Measurements from ENCODE around the gene GRAMD1A. TPM values are rescaled to one million over a fixed set of nuclear protein-coding genes. Genes with fewer than 3 reads are reported as not detected.
"Not testable (repeated sequence)": the region's sequence is repeated elsewhere in the genome, so short reads cannot be mapped to it uniquely, and the experiment has no call there.

Gene GRAMD1A
- total RNA-seq: 29.6 TPM

DNA sequence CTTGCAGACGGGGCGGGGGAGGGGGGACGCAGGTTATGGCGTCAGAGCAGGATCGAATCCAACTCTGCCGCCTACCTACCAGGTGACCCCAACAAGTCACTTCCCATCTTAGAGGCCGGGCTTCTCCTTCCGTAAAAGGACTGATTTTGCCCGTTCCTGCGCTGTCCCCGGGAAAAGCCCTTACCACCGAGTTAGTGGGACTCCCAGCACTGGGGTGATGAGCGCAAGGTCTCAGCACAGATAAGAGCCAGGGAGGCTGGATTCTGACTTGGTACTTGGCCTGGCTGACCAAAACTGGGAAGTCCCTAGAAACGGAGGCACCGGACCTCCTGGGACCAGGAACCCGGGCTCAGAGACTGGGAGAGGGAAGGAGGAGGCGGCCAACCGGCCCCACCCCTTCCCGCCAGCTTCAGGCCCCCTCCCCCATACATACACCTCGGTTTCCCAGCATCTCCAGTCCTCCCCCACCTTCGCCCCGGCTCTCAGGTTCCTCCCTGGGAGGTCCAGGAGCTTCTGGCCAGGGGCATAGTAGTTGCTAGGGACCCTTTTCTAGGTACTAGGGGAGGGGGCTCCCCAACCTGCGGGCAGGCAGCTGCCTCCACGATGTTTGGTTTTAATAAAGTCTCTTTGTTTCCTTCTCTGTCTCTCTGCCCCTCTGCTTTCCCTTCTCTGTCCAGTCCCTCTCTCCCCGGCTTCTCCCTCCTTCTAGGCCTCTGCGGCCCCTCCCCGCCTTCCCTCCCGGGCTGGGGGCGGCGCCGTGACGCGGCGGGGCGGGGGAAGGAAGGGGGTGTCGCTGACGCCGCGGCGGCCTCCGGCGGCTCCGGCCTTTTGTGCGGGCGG, at the start of gene GRAMD1A:
Gene GRAMD1A (plus strand): TSS at position 826 of the 840 bp plus-strand sequence. CDS start 156 bp downstream, outside the sequence.
- peak; percentile 75 for DNase-seq

DNA sequence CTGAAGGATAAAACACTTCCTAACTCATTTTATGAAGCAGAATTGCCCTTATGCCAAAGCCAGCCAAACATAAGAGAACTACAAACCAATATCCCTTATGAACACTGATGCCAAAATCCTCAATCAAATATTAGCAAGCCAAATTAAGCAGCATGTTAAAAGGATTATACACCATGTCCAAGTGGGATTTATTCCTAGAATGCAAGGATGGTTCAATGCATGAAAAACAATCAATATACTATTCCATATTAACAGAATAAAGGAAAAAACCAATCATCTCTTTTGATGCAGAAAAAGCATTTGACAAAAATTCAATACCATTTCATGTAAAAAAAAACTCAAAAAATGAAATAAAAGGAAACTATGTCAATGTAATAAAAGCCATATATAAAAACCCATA, 47.0 kb upstream of the GRAMD1A start:
- no peak for DNase-seq

DNA sequence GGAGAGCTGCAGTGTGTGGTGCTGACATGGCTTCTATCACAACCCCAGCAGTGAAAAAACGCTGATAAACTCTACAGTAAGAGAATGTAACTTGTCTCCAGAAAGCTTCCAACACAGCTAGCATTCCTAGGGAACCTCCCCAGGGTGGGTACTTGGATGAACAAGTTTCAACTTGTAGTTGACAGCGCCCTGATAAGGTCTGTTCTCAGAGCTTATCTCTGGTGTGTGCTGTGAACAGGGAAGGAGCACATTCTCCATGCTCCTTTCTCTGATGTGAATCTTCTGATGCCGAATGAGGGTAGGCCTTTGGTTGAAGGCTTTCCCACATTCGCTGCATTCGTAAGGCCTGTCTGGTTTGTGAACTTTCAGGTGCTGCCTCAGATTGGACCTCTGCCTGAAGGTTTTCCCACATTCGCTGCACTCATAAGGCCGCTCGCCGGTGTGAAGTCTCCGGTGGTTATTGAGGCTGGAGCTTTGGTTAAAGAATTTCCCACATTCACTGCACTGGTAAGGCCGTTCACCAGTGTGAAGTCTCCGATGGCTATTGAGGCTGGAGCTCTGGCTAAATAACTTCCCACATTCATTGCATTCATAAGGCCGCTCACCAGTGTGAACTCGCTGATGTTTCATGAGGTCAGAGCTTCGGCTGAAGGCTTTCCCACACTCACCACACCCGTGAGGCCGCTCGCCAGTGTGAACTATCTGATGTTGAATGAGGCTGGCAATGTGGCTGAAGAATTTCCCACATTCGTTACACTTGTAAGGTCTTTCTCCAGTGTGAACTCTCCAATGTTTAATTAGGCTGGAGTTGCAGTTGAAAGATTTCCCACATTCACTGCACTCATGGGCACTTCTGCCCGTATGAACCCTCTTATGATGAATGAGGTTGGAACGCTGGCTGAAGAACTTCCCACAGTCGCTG, 42.0 kb upstream of the GRAMD1A start:
- DNase-seq: no peak

DNA sequence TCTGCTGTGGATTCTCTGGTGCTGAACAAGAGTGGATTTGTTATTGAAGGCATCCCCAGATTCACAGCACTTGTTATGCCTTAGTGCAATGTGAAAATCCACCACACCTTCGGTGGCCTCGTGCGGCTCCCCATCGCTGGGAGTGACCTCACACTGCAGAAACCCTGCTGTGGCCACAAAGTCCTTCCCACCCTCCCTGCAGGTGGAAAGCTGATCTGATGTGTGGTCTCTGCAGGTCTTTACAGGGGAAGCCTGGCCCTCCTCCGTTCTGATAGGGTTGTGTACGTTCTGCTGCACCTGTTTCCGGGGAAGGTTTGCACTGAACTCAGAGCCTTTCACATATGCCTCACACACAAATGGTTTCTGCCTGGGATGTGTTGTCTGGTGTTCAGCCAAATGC, 41.1 kb upstream of the GRAMD1A start:
- DNase-seq: no peak

DNA sequence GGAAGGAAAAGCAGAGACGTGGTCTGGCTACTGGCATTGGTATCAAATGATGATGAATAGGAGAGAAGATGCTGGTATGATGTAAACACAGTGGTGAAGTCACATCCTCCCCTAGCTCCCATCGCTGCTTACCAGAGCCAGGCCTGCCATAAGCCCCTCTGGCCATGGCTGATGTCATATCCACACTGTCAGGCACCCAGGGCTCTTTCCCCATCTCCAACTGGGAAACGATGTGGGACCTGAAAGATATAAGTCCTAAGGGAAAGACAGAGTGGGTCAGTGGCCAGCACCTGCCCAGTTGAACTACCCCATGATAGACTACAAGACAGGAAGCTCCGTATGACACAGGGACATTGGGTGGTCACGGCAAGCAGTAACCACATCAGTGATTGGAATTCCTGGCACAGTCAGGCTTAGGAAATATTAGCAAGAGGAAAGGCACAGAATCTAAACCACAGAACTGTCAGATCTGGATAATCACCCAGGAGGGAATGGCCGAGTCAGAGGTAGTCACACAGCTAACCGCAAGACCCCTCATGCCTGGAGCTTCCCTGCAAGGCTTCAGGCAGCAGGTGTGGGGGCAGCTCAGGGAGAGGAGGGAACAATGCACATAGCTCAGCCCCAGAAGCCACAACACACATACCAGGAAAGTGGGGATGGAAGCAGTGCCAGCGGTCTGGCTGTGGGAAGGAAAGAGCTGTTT, 39.9 kb upstream of the GRAMD1A start:
- DNase-seq: no peak

DNA sequence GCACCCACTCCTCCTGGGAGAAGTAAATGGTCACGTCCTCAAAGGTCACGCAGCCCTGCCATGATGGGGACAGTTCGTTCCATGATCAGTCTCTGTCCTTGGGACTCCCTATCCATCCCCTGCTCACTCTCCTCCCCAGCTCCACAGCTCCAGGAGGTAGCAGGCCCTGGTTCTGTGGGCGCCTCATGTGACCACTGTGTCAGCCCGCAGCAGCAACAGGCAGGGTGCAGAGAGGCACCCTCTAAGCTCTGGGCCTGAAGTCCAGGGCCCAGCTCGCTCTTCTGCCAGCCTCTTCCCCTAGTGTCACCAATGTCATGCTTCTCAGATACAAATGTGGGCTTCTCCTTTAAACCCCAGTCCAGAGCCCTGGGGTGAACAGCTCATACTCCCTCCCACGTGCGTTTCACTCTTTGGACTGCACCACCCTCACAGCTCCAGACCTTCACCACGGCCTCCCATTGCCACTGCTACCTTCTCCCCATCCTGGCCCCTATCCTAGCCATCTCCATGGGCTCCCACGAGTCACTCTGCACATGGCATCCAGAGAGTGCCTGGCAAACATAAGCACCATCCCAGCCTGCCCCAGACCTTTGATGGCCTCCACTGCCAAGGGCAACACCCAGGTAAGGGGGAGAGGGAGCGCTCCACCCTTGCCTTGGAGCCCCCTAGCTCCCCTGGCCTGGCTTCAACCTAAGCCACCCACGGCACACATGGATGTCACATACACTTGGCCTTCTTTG, 39.0 kb upstream of the GRAMD1A start:
- no peak for DNase-seq

DNA sequence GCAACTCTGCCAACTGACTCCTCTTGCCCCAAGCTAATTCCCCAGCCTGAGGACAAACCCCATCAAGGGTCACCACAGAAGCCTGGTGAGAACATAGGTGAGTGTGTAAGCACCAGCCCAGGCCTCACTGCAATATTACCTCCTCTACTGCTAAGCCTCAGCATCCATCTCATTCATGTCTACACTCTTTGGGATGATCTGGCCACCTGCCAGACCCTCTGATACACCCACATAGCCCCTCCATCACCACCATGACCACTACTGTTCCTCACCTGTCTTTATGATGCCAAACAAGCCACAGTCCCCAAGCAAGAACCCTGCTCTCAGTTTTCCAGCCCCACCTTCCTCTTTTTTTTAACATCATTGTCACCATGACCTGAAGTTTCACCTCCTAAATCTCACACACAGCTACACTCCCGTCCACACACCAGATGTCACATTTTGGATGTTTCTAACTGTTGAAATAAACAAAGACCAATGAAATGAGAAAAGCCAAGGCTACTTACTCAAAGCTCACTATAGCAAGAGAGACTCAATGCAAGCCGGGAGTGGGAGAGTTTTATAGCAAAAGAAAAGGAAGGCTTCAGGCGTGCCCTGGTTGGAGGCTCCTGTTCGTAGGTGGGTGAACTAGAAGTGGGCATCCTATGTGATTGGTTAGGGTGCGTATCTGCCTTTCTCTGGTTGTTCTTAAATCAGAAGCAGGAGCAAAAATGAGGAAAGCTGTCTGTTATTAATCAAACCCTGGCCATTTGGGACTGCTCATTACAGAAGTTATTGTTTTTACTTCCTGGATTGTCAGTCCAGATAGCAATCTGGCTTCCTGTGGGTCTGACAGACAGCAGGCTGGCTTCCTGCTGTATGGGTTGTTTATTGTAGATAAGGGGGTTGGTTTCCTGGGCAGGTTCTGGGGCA, 38.1 kb upstream of the GRAMD1A start:
- DNase-seq: no peak

DNA sequence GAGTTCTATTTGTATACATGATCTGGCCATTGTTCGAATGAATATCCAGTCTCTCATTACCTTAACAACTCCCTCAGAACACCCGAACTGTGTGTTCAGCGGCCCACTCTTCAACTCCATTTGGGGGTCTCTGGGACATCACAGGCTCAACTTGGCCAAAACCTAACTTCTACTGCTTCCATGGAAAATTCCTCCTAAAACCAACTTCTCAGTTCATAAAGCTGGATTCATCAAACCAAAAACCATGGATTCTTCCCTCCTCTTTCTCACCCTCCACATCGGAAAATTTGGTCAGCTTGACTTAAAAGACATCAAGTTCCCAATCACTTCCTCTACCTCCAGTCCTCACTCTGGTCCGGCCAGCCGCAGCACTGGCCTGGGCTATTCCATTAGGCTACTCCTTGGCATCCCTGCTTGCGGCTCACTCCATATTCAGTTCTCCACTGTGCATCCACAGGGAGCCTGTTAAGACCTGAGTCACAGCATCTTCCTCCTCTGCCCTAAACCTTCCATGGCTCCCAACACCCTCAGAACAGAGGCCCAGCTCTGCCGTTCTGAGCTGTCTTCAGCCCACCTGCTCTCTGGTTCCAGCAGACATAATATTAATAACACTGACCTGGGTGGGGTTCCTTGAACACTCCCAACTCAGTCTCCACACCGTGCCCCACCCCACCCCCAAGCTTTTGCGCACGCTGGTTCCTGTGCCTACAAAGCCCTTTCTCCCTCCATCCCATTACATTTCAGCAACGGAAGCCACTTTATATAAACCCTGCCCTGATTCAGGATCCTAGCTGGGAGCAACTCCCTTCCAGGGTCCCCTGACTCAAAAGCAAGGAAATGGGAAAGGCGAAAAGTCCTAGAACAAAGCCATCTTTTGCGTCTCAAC, 37.2 kb upstream of the GRAMD1A start:
- DNase-seq: no peak

DNA sequence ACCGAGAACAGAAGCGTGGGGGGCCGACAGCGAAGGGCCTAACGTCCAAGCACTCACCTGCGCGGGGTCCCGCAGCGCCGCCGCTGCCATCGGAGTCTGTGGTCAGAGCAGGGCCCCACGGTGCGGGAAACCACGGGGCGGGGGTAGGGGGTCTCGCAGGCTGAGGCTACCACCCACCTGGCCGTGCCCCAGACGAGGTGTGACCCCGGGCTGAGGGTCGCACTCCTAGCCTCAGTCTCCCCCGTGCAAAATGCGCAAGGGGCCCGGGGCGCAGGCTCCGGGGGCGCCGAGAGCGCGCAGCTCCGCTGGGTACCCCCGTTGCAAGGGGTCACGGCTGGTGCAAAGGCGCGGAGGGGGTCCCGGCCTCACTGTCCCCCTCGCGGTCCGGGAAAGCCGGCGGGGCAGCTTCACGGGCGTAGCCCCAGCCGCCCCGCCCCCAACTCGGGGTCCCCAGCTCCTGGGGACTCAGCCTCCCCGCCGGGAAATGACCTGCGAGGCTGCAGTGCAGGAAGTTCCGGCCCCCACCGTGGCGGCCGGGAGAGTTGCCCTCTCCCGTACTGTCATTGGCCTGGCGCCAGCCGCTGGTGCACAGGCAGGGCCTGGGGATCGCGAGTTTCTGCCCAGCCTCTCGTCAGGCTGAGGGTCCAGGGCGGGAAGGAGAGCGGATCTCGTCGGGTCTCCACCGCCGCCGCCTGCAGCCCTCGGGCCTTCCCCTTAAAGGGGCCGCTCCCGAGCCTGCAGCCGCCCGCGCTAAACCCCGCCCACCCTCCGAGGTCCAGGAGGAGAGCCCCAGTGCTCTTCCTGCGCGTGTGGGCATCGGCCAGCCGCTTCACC, 36.3 kb upstream of the GRAMD1A start, which contains the start of gene ZNF792:
Gene ZNF792 (minus strand): TSS at position 657 of the 834 bp plus-strand sequence. CDS start 567 bp downstream, at position 90.
- DNase-seq: peak; percentile 35

DNA sequence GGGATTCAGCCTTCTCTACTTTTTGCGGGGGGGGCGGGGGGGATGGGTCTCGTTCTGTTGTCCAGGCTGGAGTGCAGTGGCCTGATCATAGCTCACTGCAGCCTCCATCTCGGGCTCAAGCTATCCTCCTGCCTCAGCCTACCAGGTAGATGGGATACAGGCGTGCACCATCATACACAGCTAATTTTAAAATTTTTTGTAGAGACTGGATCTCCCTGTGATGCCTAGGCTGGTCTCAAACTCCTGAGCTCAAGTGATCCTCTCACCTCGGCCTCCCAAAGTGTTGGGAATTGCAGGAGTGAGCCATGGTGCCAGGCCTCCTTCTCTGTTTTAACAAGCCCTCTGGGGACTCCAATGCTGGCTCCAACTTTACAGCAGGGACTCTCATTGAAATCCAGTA, 35.5 kb upstream of the GRAMD1A start:
- DNase-seq: no peak

DNA sequence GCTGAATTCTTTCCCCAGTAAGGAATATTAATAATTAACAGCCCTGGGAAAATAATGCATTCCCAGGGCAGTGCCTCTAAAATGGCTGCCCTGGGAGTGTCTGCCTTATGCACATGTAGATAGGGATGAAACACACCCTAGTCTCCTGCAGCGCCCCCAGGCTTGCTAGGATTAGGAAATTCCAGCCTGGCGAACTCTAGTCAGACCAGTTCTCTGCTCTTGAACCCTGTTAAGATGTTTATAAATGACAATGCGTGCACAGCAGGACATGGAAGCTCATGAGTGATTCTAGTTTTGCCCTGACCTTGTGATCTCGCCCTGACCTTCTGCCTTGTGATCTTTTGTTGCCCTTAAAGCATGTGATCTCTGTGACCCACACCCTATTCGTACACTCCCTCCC, 34.6 kb upstream of the GRAMD1A start:
- DNase-seq: not testable (repeated sequence)

DNA sequence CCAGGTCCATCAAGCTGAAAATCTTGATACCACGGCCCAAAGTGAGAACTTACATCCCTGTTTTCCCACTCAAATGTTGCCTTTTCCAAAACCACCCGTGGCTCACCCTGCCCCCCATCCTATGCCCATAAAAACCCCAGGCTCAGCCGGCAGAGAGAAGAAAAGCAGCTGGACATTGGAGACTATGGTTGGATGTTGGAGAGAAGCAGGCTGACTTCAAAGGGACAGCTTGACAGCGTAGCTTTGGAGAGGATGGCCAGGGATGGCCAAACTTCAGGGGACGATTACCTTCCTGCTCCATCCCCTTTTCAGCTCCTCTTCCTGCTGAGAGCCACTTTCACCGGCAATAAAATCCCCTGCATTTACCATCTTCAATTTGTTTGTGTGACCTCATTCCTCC, 32.6 kb upstream of the GRAMD1A start:
- no peak for DNase-seq

DNA sequence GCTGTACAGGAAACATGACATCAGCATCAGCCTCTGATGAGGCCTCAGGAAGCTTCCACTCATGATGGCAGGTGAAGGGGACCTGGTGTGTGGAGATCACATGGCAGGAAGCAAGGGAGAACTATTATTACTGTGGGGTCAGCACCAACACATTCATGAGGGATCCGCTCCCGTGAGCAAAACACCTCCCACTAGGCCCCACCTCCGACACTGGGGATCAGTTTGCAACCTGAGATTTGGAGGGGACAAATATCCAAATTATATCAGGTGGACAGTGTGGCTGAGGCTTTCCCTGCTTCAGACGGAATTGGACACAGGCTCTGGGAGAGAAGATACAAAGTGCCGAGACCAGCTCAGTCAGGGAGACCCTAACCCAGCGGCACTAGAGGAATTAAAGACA, 30.4 kb upstream of the GRAMD1A start:
- no peak for DNase-seq

DNA sequence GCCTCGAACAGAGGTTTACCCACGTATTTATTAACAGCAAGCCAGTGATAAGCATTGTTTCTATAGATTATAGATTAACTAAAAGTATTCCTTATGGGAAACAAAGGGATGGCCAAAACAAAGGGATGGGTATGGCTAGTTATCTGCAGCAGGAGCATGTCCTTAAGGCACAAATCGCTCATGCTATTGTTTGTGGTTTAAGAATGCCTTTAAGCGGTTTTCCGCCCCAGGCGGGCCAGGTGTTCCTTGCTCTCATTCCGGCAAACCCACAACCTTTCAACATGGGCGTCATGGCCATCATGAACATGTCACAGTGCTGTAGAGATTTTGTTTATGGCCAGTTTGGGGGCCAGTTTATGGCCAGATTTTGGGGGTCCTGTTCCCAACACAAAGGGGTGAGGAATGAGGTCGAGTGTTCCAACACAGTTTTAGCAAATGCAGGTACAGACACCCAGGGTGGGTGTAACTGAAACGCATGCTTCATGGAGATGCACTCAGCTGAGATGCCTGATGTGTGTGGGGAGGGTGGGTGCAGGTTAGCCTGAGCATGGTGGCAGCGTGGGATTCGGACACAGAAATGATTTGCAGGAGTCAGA, 29.8 kb upstream of the GRAMD1A start:
- DNase-seq: not testable (repeated sequence)

DNA sequence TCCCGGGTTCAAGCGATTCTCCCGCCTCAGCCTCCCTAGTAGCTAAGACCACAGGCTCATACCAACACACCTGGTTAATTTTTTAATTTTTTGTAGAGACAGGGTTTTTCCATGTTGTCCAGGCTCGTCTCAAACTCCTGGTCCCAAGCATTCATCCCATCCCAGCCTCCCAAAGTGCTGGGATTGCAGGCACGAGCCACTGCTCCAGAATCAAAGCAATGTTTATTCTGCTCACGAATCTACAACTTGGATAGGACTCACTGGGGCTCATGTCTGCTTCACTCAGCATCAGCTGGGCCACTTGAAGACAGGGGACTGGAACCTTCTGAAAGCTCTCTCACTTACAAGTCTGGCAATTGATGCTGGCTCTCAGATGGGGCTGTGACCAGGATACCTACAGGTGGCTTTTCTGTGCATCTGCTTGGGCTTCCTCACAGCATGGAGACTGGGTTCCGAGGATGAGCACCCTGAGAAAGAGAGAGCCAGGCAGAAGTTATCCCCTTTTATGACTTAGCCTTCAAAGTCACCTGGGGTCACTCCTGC, 27.9 kb upstream of the GRAMD1A start:
- no peak for DNase-seq

DNA sequence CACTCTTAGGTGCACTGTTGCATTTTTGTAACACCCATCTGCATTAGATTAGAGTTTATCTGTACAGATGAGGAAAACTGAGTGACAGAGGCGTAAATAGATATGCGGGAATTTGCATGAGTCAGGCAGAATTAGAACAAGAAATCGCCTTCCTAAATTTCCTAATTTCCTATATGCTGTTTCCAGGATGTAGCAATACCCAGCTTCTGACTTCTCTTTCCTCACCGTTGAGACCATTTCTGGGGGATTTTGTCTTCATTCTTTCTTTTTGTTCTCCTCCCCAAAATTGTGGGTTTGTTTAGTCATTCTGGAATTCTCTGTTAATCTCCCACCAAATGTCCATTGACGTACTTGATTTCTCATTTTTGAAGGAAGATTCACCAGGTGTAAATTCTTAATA, 25.5 kb upstream of the GRAMD1A start:
- no peak for DNase-seq

DNA sequence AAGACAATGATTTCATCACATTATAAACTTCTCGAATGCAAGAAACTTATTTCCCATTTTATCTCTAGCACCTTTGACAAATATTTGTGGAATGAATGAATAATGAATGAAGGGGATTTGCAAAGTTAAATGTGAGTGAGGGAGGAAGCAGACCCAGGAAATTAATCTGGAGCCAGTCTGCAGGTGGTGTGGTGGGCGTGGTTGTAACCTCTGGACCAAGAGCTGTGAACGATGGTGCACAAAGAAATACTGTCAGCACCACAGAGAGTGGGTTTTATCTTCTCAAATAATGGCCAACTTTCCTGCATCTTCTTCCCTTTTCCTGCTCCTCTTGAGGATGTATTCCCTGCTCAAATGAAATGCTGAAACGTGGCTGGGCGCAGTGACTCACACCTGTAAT, 25.1 kb upstream of the GRAMD1A start:
- no peak for DNase-seq

DNA sequence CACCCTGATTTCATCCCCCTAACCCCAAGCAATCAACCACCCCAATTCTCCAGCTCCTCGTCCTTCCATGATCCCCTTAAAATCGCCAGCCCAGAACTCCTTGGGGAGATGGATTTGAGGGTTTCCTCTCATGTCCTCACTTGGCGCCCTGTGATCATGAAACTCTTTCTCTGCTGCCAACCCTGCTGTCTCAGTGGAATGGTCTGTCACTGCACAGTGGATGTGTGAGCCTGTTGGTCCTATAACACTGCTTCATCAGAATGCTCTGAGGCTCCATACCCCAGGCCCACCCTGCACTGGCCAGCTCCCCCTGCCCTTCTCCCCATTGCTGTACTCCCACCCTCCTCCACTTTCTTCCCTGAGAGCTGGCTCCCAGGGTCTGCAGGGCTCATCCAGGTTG, 23.5 kb upstream of the GRAMD1A start:
- DNase-seq: no peak
